Measurements from ENCODE around the gene TTC33.
"Not testable (repeated sequence)": the region's sequence is repeated elsewhere in the genome, so short reads cannot be mapped to it uniquely, and the experiment has no call there.

TTC33 gene

DNA sequence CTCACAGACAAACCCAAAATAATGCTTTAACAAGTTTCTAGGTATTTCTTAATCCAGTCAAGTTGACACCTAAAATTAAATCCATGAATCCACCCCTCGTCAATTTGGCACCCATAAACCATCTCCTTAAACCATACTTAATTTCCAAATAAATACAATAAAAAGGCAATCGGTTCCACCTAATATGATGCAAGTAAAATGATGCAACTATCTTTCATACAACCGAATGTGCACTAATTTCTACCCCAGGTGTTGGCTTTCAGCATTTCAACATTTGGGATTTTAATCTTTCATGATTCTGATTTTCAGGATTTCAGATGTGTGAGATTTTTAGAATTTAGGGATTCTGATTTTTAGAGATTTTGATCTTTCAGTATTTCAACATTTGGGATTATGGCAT lies 25.1 kb upstream of the TTC33 start:
- no peak for DNase-seq

GRCh38 chr5:40780199-40780598 lies 24.4 kb upstream of the TTC33 start:
- DNase-seq = no peak

GRCh38 chr5:40779561-40779960 lies 23.8 kb upstream of the TTC33 start:
- no peak for DNase-seq

DNA sequence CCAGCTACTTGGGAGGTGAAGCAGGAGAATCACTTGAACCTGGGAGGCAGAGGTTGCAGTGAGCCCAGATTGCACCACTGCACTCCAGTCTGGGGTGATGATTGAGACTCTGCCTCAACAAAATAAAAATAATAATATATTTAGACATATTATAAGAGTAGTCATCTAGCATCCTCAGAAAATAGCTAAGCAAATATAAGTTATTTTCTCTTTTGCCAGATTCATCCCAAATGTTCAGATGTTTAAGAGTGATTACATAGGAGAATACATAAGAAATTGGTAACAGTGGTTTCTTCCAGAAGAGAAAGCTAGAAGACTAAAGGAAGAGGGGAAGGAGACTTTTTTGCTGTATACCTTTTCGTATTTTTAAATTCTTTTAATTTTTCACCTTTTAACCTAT lies 22.4 kb upstream of the TTC33 start:
- no peak for DNase-seq

DNA sequence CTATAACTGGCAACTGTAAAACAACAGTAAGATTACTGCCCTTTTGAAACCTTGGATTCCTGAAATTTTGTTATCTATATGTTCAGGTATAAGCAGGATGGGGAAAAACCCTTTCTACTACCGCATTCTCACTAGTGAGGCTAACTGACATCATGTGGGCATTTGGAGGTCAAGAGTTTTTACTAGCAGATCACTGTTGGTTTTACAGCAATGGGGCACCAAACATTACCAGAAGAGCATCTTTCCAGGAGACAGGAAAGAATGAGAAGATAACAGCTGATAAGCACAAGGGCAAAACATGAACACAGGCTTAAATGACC lies 20.9 kb upstream of the TTC33 start:
- no peak for DNase-seq

DNA sequence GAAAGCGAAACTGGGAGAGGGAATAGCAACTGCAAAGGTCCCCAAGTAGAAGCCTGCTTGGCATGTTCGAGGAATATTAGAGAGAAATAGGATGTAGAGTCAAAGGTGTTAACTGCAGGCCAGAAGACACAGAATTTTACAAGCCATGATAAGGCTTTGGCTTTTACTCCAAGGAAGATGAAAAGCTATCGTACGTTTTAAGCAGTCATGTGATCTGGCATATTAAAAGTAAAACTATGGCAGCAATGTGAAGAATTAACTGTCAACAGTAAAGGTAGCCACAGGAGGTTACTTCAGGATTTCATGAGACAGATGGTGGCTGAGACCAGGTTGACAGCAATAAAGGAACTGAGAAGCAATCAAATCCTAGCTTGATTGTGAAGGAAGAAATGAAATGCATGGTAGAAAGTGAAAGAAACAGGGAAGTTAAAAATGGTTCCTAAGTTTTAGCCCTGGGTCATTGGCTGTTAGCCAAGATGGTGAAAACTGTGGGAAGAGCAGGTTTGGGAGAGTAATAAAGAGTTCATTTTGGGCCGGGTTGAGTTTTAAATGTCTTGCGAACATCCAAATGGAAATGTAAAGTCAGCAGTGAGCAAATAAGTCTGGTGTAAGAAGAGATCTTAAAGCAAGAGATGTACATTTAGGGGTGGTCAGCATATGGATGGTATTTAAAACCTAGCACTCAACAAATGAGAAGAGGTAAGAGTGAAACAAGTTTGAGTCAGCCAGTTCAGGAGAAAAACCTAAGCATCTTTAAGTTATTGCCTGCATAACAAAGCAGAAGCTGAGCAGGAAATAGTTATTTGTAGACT lies 20.3 kb upstream of the TTC33 start:
- DNase-seq = no peak

DNA sequence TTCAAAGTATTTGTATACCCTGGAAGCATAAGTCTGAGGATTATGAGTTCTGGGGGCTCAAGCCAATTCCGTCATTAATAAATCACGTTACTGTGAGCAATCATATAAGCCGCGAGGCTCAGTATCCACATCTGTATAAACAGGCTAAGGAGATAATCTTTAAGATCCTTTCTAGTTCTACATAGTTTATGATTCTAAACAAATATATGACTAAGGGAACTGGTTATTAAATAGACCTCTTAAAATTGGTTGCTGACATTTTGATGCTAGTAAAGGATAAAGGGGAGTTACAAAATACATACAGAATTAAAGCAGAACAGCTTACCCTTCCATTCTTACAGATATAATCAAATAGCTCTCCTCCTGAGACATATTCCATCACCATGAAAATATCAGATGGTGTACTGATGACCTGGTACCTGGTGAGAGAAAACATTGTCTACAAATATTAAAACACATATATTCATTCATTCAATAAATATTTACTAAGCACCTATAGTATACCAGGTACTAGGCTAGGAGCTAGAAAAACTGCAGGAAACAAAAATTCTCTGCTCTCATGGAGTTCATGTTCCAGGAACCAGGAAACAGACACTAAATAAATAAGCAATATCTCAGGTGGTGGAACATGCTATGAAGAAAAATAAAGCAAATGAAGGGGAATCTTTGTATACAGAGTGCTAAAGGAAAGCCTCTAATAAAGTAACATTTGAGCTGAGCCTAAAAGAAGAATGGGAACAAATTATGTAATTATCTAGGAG lies 19.5 kb upstream of the TTC33 start:
- DNase-seq = no peak

DNA sequence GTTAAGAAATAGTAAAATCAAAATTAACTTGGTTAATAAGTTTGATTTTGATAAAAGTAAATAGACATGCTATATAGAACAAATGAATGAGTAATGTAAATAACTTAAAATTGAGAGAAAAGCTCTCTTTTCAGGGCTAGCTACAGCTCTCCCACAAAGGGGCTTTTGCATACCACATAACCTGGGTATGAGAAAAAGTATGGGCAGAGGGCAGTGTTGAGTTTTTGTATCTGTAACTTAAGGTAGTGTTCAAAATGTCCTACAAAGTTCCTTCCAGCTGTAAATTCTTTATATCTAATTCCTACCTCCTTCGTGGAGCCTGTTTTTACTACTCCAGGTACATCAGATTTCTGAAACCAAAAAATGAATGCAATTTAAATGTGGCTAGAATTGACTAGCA lies 18.9 kb upstream of the TTC33 start:
- no peak for DNase-seq

- no peak for DNase-seq
Measured at GRCh38 chr5:40770764-40771163, 15.0 kb upstream of the TTC33 start.

- no peak for DNase-seq
Measured at GRCh38 chr5:40762705-40763104, 6.9 kb upstream of the TTC33 start.

DNA sequence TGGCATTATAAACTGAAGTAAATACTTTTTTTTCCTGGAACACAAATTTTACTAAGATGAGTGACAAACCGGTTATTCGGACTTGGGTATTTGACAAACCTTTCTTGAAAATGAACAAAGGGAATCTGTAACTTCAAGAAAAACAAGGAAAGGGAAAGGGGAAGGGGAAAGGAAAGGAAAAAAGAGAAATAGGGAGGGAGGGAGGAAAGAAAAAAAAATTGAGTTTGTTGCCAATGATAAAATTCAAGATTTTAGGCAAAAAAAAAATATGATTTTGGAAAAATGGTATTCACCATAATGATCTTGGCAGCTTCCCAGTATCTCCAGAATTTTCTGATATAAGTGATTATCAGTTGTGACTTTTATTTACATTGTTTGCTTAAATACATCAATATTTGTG lies 1.6 kb upstream of the TTC33 start:
- DNase-seq = no peak

DNA sequence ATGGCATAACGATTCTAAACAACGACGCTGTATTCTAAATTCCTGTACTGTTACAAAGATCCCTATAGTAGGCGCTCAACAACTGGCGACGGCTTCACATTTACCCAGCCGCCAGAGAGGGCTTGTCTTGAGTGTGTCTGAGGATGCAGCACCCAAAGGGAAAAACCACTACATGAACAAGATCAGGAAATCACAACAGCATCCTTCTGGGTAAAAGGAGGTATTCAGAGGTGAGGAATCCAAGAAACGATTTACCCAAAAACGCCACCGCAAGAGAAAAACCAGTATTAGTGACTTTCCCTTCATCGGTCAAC lies 711 bp downstream of the TTC33 start:
- no peak for DNase-seq

GRCh38 chr5:40754381-40755092 lies 1.2 kb downstream of the TTC33 start:
- DNase-seq = peak; percentile 65

DNA sequence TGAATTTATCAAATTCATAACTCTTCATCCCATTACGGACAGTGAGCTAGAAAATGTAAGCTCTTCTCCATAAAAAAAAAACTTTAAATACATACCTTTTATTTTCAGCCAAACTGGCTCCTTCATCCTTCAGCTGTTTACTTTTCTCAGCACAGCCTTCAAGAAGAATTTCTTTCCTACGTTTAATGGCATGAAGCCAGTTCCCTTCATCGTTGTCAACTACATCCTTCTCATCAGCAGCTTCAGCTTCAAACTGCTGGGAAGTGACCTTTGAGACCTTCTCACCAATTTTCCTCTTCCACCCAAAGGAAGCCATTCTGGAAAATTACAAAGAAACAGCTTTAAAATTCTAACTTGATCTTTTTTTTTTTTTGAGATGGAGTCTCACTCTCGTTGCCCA lies 9.1 kb downstream of the TTC33 start:
- no peak for DNase-seq

DNA sequence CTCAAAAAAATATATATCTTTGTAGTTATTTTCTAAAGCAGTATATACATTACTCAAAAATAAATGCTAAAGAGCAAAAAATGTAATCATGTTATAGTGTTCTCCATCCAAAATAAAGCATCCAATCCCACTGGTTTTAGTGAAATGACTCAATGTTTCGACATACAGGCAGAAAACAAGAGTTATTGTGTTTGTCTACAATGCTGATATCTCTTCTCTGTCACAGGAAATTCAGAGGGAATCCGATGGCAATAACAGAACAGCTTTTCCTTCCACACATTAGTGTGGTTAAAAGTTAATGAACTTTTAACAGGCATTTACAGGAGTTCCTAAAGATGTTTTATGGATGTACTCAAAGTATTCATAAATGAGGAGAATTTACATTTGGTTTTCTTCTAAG lies 12.0 kb downstream of the TTC33 start:
- no peak for DNase-seq

- DNase-seq = no peak
Measured at GRCh38 chr5:40738502-40738901, 17.3 kb downstream of the TTC33 start.

DNA sequence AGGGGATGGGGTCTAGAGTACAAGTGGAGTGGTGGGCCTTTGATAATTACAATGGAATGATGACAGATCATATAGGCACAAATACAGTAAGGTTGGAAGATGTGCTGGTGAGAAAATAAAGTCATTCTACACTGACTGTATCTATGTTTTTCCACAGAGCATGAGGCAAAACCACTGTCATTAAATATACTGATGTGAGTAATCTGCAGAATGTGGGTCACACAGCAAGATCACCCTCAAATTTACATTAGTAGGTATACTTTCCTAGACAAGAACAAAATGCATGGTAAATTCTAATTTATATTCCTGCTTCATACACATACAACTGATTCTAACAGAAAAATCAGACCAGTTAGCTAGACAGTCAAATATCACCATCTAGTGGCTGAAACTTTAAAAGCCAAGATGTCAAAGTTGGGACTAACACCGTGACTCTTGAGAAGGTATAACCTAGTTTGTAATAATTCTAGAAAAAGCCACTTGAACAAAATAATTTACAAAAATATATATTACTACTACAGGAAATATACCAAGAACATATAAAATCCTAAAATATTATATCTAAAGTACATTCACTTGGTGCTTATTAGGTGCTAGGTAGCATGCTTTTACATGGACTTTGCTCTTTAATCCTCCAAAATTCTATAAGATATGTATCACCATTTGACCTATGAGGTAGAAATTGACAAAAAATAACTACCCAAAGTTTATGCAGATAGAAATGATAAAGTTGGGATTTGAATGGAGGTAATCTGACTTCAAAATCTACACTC lies 19.5 kb downstream of the TTC33 start:
- DNase-seq = peak; percentile 13

- no peak for DNase-seq
Measured at GRCh38 chr5:40735609-40736008, 20.2 kb downstream of the TTC33 start.

DNA sequence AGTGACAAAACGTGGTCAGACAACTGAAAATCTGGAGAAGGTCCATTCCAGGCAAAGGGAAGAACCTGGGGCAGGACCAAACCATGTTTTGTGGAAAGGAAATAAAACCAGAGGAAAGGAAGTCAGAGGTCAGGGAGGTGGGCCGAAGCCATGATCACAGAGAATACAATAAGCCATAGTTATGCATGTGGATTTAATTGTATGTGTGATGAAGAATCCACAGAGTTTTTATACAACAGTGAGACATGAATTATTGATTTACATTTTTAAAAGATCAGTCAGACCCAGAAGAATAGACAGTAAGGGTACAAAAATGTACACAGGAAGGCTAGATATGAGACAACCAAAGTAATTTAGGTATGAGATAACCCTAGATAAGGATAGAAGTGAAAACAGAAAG lies 20.8 kb downstream of the TTC33 start:
- DNase-seq = no peak

GRCh38 chr5:40733879-40734563 lies 21.7 kb downstream of the TTC33 start:
- no peak for DNase-seq

- no peak for DNase-seq
Measured at GRCh38 chr5:40733434-40733833, 22.3 kb downstream of the TTC33 start.

DNA sequence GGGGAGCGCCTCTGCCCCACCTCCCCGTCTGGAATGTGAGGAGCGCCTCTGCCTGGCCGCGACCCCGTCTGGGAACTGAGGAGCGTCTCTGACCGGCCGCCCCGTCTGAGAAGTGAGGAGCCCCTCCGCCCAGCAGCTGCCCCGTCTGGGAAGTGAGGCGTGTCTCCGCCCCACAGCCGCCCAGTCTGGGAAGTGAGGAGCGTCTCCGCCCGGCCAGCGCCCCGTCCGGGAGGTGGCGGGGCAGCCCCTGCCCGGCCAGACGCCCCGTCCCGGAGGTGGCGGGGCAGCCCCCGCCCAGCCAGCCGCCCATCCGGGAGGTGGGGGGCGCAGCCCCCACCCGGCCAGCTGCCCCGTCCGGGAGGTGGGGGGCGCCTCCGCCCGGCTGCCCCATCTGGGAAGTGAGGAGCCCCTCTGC lies 33.3 kb downstream of the TTC33 start:
- DNase-seq = not testable (repeated sequence)

All from right kidney (tissue), 1 donor.